ENCODE results near the gene ACER2. TPM values are rescaled to one million over a fixed set of nuclear protein-coding genes. Genes with fewer than 3 reads are reported as not detected.
A peak's percentile ranks its signal among the peaks of the same experiment; 100 is the strongest.
"Not testable (repeated sequence)": the region's sequence is repeated elsewhere in the genome, so short reads cannot be mapped to it uniquely, and the experiment has no call there.

Gene ACER2
- total RNA-seq, 1 donor from 2014 or later: 3.2 TPM

DNA sequence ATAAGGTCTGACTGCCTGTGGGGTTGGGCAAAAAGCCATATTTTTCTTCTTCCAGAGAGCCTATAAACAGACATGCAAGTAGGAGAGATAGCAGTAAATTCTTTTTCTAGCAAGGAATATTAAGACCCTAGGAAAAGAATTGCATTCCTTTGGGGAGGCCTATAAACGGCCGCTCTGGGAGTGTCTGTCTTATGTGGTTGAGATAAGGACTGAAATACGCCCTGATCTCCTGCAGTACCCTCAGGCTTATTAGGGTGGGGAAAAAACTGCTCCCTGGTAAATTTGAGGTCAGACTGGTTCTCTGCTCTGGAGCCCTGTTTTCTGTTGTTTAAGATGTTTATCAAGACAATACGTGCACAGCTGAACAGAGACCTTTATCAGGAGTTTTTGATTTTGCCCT lies 5.6 kb upstream of the ACER2 start:
- intact Hi-C loops (cut with DNase I); DNase-seq (ENCODE audit: missing footprints); ATAC-seq: not testable (repeated sequence)

DNA sequence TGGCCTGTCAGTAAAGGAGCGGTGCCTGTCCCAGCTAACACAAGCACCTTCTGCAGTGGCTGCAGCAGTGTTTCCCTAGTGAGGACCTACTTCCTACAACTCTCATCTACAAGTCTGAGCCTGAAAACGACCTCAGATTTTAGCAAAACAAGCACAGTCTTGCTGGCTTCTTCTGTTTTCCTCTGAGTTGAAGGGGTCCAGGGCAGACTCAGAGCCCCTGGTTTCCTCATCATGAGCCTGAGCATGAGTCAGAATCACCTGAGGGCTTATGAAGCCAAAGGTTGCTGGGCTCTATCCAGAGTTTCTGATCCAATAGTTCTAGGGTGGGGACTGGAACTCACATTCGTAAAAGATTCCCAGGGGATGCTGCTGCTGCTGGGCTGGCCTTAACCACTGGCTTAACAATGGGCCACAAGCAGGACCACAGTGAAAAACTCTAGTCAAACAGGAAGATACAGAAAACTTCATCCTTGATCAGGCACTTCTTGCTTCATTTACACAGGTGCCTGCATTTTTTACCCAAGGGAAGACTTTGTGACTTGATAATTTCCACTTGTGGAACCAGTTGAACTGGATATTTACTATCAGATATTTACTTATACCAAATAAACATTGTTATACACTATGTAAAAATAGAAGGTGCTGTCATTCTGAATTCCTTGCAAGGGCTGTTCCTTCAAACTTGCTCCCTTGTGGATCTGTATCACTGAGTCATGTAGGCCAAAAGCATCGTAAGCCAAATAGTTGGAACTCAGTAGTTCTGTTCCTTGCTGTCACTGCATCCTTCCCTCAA lies 4.3 kb upstream of the ACER2 start:
- ATAC-seq: no peak
- intact Hi-C loops (cut with DNase I): no loop called here

DNA sequence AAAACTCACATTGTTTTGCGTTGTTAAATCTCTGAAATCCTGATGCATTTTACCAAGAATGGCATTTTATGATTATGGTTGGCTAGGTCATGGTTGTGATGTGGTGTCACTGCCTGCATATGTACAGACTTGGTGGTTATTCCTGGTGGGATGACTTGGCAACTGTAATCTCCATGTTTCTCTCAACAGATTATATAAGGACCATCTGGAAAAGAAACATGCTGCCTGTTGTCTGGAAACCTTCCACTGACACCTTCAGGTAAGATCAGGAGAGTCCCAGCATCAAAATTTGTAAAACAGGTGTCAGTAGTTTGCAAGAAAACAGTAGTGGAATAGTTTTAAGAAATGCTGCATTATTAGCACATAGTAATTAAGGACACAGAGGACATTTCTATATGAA lies 3.0 kb upstream of the ACER2 start:
- DNase-seq (ENCODE audit: missing footprints) (no peak), ATAC-seq (no peak)
- intact Hi-C loops (cut with DNase I): no loop called here

More for the DNA sequence above, 4.3 kb upstream of the ACER2 start:
- no peak for DNase-seq (ENCODE audit: missing footprints)

DNA sequence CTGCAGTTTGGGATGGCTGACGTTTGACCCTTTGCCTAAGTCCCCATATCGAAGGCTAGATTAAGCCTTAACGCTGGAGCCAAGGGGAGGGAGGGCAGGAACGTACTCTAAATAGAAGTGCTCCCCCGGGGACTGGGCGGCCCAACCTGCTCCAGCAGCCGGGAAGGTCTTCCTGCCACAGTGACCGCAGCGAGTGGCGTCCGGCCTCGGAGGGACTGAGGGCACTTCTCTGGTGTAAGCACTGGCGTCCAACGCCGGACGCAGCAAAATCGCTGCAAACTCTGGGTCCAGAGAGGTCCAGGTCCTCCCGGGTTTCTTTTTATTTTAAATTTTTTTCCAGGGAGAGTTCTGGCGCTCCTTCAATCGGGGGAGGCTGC lies 505 bp upstream of the ACER2 start:
- peak; percentile 51 for ATAC-seq
- peak; percentile 88 for DNase-seq (ENCODE audit: missing footprints)
- intact Hi-C loops (cut with DNase I): loop anchor here (2.0 kb wide), 2 partner anchors 28 to 48 kb away; partner anchors contain the start of gene RPS6

DNA sequence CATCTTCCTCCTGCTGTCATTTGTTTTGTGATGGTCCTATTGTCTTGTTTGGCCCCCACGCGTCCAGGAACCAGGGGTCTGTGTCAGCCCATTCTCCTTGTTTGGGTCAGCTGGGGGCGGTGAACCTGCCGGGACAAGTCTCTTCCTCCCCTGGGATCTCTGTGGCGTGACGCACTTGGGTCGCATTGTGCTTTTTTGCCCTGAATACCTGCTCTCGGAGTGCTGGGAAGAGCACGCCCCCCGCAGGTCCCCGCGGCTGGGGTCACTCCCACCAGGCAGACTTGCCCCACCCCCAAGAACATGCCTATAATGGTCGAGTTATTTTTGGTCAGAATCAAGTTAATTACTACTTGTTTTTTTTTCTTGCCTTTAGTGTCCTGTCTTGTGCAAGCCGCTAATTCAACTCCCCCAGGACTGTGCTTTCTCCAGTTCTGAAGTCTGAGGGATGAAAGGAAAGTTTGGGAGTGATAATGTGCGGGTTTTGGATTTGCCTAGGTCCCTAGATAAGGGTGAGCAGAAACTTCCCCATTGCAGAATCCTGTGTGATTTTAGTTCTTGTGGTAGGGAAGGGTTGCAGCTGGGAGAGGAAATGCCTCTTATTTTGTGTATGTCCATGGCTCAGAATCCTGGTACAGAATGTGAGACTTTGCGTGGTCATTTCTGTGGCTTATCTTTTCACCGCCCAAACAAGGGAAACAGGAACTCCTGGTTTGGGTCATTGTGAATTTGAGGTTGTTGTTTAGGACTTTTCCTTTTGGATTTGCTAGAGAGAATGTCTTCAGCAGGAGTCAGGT lies 789 bp downstream of the ACER2 start:
- ATAC-seq (peak; percentile 8), DNase-seq (ENCODE audit: missing footprints) (no peak)
- intact Hi-C loops (cut with DNase I): loop anchor here (2.0 kb wide), 2 partner anchors 29 to 47 kb away; partner anchors contain the start of gene RPS6

DNA sequence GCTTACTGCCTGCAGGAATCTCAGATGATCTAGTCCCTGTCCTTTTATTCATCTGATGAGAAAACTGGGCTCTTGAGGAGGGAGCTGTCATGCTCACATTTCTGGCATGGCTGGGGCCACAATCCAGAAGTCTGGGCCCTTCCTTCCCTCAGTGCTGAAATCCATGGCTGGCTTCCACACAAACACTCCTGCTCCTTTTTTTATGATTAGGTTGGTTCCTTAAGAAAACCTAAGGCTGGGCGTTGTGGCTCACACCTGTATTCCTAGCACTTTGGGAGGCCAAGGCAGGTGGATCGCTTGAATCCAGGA lies 1.3 kb downstream of the ACER2 start:
- no peak for ATAC-seq
- intact Hi-C loops (cut with DNase I): no loop called here

DNA sequence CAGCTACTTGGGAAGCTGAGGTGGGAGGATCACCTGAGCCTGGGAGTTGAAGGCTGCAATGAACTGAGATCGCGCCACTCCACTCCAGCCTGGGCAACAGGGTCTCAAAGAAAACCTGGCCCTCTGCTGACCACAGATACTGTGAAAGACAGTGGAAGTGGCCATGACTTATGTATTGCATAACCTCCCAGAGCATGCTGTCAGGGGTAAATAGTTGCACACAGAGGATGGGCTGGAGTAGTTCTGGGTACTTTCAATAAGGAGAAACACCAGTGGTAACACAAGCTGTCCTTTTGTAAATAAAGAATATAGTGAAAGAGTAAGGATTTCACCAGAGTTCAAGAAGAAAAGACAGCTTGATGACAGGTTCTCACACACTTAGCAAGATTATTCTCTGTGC lies 1.8 kb downstream of the ACER2 start:
- intact Hi-C loops (cut with DNase I): no loop called here
- no peak for ATAC-seq
- no peak for DNase-seq (ENCODE audit: missing footprints)

More for the DNA sequence above, 1.3 kb downstream of the ACER2 start:
- DNase-seq (ENCODE audit: missing footprints): no peak

DNA sequence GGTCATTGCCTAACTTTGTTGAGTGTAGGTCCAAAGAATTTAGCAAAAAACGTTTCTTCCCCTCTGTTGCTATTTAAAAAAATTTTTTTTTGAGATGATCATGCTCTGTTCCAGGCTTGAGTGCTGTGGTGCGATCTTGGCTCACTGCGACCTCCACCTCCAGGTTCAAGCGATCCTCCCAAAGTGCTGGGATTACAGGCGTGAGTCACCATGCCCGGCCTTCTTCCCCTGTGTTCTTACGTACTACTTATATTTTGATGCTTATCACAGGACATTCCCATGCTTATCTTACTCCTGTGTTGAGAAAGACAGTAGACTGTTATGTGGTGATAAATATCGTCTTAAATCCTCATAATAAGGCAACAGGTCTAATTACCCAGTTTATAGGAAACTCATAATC lies 2.5 kb downstream of the ACER2 start:
- intact Hi-C loops (cut with DNase I): no loop called here
- ATAC-seq (no peak), DNase-seq (ENCODE audit: missing footprints) (no peak)

DNA sequence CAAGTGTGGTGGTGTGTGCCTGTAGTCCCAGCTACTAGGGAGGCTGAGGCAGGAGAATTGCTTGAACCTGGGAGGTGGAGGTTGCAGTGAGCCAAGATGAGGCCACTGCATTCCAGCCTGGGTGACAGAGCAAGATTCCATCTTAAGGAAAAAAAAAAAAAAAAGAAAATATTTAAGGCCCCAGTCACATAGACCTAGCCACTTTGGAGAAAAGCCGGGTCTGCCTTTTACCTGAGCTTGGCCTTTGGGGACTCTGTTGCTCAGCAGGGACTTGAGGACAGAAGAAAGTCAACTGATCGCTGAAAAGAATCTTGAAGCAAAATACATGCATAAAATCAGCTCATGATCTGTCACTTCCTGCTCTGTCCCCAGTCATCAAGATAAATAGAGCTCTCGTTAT lies 4.6 kb downstream of the ACER2 start:
- intact Hi-C loops (cut with DNase I); DNase-seq (ENCODE audit: missing footprints); ATAC-seq: not testable (repeated sequence)

DNA sequence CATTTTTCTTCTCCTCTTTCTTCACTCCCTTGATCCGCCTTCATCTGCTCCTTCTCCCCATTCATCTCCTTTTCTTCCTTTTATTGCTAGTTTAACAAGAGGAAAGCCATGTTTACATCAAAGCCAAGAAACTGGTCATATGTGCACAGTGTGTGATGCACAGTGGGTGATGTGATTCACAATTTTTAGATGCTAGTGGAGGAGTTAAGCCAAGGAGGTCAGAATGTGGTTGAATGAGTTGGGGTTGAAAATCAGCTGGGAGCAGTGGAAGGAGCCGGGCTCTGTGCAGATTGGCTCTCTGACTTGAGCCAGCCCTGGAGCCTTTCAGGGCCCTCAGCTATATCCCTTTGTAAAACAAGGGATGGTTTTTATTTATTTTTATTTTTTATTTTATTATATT lies 7.3 kb downstream of the ACER2 start:
- DNase-seq (ENCODE audit: missing footprints): no peak
- ATAC-seq: no peak
- intact Hi-C loops (cut with DNase I): no loop called here

DNA sequence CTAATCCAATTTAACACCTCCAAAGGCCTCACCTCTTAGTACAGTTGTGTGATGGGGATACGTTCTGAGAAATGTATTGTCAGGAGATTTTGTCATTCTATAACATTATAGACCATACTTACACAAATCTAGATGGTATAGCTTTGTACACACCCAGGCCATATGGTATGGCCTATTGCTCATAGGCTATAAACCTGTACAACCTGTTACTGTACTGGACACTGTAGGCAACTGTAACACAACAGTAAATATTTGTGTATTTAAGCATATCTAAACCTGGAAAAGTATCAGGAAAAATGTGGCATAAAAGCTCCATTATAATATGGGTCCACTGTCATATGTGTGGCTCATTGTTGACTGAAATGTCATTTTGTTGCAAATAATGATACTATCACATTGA lies 12.1 kb downstream of the ACER2 start:
- intact Hi-C loops (cut with DNase I): no loop called here
- ATAC-seq (no peak), DNase-seq (ENCODE audit: missing footprints) (no peak)

DNA sequence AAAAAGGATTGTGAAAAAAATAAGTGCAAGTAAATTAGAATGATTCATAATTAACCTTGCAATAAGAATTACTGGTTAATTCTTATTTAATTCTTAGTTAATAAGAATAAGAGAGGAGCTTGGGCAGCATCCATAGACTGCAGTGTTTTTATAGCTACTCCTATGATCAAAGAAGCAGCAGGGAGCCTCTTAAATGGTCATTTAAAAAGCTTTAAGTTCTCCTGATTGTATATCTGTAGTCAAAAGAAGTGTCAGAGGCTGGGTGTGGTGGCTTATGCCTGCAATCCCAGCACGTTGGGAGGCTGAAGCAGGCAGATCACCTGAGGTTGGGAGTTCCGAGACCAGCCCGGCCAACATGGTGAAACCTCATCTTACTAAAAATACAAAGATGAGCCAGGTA lies 14.4 kb downstream of the ACER2 start:
- ATAC-seq: no peak
- intact Hi-C loops (cut with DNase I): no loop called here
- no peak for DNase-seq (ENCODE audit: missing footprints)

DNA sequence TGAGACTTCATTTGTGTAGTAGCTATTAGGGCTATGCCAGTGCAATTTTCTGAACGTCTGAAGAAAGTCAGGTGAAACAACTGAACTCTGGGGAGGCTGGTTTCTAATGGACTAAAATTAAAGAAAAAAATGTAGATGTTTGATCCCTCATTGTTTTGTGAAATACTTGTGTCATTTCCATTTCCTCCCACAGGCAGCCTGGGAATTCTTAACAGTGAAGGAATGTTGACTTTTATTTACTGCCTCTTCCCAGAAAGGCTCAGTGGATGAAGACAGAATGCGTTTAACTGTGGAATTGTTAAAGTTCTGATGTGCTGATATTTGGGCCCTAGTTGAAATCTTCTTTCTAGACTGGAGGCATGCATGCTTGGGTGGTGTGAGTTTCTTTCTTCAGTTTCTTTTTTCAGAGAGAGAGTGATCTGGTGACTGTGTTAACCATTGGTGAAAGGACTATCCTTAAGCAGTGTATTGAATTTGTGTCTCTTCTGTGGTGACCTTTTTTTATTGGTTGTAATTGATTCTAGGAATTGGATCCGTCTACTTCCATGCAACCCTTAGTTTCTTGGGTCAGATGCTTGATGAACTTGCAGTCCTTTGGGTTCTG lies 15.5 kb downstream of the ACER2 start:
- ATAC-seq: peak; percentile 54
- DNase-seq (ENCODE audit: missing footprints): no peak
- intact Hi-C loops (cut with DNase I): no loop called here

DNA sequence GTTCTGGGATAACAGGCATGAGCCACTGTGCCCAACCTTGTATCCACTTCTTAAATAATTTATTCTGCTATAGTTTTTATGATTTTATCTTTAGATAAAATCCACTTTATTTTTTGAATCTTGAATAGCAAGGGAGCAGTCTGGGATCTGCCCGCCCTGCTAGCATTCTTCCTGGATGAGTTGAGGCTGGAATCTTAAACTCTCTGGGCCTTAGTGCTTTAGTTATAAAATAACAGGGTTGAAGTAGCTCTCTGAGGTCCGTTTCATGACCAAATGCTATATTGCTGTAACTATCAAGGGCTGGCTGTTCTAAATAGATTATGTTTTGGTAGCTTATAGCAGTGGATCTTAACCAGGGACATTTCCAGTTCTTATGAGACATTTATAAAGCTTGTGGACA lies 20.8 kb downstream of the ACER2 start:
- DNase-seq (ENCODE audit: missing footprints): no peak
- no peak for ATAC-seq
- intact Hi-C loops (cut with DNase I): no loop called here

DNA sequence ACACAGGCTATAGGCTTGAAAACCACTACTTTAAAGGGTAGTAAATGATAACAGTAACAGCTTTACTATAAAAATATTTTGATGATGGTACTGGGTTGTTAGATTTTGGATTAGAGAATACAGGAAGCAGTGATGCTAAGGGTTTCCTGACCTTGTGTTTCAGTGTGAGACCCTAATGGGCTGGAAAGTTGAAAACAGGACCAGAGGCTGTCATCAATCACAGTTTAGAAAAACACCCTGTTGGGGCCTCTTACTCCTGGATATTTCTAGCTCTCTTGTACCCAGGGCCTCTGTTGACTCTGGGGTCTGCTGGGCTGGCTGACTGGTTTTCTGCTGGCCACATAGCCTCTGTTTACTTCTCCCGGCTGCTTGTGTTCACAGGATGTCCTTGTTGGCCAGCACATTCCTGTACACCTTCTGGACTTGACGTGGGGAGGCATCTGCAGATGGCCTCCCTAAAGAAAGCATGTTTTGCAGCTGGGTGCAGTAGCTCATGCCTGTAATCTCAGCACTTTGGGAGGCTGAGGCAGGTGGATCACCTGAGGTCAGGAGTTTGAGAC lies 21.5 kb downstream of the ACER2 start:
- no peak for ATAC-seq
- intact Hi-C loops (cut with DNase I): no loop called here
- DNase-seq (ENCODE audit: missing footprints): no peak

DNA sequence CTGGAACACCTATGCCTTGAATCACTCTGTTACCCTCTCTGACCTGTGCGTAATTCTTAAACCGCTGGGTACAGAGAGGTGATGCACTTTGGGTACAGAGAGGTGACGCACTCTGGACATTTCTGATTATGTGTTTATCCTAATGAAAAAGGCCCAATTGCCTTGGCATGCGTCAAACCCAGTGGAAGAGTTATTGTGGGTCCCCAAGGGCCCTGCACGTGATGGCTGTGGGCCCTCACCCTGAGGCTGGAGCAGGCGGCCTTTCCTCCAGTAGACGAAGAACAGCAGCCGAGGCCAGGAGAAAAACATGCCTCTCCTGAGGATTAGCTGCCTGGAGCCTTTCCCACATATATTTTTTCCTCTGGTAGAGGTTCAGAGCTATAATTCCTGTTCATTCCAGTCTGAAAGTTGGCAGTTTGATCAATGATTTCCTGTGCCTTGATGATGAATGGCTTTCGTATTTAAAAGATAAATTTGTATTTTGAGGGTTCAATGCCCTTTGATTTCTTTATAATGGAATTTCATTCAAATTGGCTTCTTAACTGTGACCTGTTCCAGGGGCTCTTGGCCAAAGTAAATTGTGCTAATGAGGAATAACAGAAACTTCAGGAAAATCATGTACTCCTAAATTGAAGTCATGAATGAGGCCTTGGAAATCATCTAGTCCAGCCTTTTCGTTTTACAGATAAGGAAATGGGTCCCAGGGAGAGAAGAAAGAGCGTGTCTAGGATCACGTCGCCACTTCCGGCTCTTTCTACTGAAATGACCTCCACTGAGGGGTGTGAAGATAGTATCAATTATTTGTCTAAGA lies 22.8 kb downstream of the ACER2 start:
- DNase-seq (ENCODE audit: missing footprints) (peak; percentile 89), ATAC-seq (peak; percentile 97)
- intact Hi-C loops (cut with DNase I): no loop called here

DNA sequence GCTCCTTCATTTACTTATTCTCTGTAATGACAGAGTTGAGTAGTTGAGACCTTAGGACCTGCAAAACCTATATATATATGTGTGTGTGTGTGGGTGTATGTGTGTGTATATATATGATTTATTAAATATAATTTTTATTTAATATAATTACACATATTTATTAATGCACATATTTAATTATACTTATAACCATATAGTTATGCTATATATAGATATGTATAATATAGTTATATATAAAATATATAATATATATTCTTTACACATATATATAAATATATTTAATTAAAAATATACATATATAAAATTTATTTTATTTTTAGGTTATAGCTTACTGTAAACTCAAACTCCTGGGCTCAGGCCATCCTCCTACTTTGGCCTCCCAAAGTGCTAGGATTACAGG lies 23.7 kb downstream of the ACER2 start:
- DNase-seq (ENCODE audit: missing footprints) (no peak), ATAC-seq (no peak)
- intact Hi-C loops (cut with DNase I): no loop called here

DNA sequence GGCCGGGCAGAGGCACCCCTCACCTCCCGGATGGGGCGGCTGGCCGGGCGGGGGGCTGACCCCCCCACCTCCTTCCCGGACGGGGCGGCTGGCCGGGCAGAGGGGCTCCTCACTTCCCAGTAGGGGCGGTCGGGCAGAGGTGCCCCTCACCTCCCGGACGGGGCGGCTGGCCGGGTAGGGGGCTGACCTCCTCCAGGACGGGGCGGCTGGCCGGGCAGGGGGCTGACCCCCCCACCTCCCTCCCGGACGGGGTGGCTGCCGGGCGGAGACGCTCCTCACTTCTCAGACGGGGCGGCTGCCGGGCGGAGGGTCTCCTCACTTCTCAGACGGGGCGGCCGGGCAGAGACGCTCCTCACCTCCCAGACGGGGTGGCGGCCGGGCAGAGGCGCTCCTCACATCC lies 24.9 kb downstream of the ACER2 start:
- ATAC-seq; intact Hi-C loops (cut with DNase I); DNase-seq (ENCODE audit: missing footprints): not testable (repeated sequence)

DNA sequence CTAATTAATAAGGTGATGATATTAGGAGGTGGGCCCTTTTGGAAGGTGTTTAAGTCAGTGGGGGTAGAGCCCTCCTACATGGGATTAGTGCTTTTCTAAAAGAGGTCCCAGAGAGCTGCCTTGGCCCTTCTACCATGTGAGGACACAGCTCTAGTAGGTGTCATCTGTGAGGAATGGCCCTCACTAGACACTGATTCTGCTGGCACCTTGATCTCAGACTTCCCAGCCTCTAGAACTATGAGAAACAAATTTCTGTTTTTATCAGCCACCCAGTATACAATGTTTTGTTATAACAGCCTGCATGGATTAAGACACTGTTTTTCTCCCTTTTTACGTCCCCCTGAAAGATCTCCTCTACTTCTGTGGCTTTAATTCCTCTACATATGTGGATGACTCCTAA lies 31.6 kb downstream of the ACER2 start:
- DNase-seq (ENCODE audit: missing footprints) (no peak), ATAC-seq (no peak)
- intact Hi-C loops (cut with DNase I): no loop called here

Data from Right ventricle myocardium inferior (tissue), 1 donor.